Motor neuron (in vitro differentiated cells): ENCODE data around the gene SIX2. TPM values are rescaled to one million over a fixed set of nuclear protein-coding genes. Genes with fewer than 3 reads are reported as not detected.

Source experiments
- ATAC-seq, 8 experiments: fragments of 200-7000 bp; cut with Tn5 transposase; replicated peaks in 6 of 8; 2 replicates each; pipeline ENCODE4 v1.8.0; 2021; ENCODE audit warnings: mild to moderate bottlenecking in 8 of 8, moderate library complexity in 8 of 8
- H3K27ac ChIP-seq, 2 donors: fragments of 250-450 bp; sonication (Bioruptor Pico); 2 replicates each; pipeline ENCODE4 v1.9.0; 2021; ENCODE audit warnings: antibody characterized with exemption in 2 of 2, mild to moderate bottlenecking in 2 of 2, moderate library complexity in 1 of 2
- H3K4me1 ChIP-seq, 2 donors: fragments of 250-450 bp; sonication (Bioruptor Pico); replicated peaks in 1 of 2; 2 replicates each; pipeline ENCODE4 v1.6.1; 2021; ENCODE audit warnings: antibody characterized with exemption in 2 of 2, mild to moderate bottlenecking in 2 of 2, moderate library complexity in 1 of 2
- H3K4me3 ChIP-seq, 5 donors: fragments of 250-450 bp; sonication (Bioruptor Pico); 2 replicates each; pipeline ENCODE4 v1.9.0; 2021; ENCODE audit warnings: antibody characterized with exemption in 5 of 5, mild to moderate bottlenecking in 5 of 5, moderate library complexity in 4 of 5
- WGBS, 10 experiments: fragments of 450-650 bp; shearing (Covaris generic); methylation state at CpG; one replicate each; pipeline ENCODE4 v1.0.0; 2022; 5-methylcytosine and 5-hydroxymethylcytosine counted together
- in situ Hi-C, 9 experiments: fragments of 400-800 bp; cut with MboI; loops; one replicate each; pipeline ENCODE4 v1.15.0; 2021; ENCODE audit warnings: low sequenced_read_pairs in 9 of 9, low pct_unique_long_range_greater_than_20kb in 2 of 9; ENCODE audit not compliant: unreplicated experiment in 9 of 9
- total RNA-seq, 8 experiments: library from RNA; unstranded; fragments of 300-600 nt; gene quantifications; 2 replicates each; pipeline versions ENCODE4 v1.2.3 to v1.2.4, GENCODE V29; 2022

SIX2 gene
- total RNA-seq, 8 experiments from 2014 or later, result 0.05 to 6.7 (median 1.3) TPM; not detected in 2

DNA sequence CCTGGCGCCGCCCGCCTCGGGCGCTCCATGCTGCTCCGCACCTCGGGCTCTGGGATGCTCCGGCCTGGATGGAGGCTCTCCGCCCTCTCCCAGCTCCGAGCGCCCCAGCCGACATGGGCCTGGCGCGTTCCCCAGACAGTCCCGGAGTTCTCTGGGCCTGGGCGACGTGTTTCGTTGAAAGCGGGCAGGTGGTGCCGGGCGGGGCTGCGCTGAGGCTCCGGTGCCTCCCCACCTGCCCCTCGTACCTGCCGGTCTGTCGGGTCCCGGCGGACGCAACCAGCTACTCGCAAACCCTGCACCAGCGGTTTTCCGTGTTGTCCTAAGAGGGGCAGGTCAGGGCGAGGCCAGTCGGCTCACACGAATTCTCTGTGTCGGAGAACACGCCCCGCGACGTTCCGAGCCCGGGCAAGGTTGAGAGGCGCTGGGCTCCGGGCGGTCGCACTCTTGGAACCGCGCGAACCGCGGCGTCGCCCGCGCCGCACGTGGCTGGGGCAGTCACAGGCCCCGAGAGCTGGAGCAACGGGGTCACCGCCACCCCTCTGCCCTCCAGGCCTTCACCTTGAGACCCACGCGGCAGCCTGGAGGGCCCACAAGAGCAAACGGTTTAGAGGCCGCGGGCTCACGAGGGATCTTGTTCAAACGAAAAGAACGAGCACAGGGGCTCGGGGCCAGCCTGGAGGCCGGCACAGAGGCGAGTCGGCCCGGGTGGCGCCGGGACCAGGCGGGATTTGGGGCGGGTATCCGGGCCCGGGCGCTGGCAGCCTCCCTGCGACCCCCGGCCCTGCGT lies 4.2 kb upstream of the SIX2 start:
- ATAC-seq, result no peak
- Histone ChIP-seq H3K4me1 (peaks cover 4 to 17% of the 10 kb centered on the region in 2 donors), H3K4me3 (peak overlapping the region in 2 of 5 donors; percentile 16 to 23), H3K27ac (no peak overlapping the region)
- 0 to 12% (median 3%) methylated on average over 1 to 7 of the region's 83 CpGs; no CpG with 5 or more reads in 7 of the 10 experiments for WGBS, 10 experiments
- in situ Hi-C loops, result no loop called here

GRCh38 chr2:45012733-45013132 lies 3.5 kb upstream of the SIX2 start:
- WGBS, 10 experiments, result 5 to 80% (median 50%) methylated on average over 1 to 8 of the region's 13 CpGs; no CpG with 5 or more reads in 1 of the 10 experiments
- H3K27ac ChIP-seq, result no peak overlapping the region
- no peak overlapping the region for H3K4me3 ChIP-seq
- in situ Hi-C loops, result no loop called here
- H3K4me1 ChIP-seq, result peaks cover 4 to 20% of the 10 kb centered on the region in 2 donors
- no peak for ATAC-seq

GRCh38 chr2:45011621-45012602 lies 2.7 kb upstream of the SIX2 start:
- in situ Hi-C loops, result no loop called here
- Histone ChIP-seq H3K27ac (no peak overlapping the region), H3K4me1 (peaks cover 4 to 20% of the 10 kb centered on the region in 2 donors), H3K4me3 (no peak overlapping the region)
- 17 to 97% (median 46%) methylated on average over 1 to 6 of the region's 10 CpGs; no CpG with 5 or more reads in 2 of the 10 experiments for WGBS, 10 experiments
- ATAC-seq, result no peak

DNA sequence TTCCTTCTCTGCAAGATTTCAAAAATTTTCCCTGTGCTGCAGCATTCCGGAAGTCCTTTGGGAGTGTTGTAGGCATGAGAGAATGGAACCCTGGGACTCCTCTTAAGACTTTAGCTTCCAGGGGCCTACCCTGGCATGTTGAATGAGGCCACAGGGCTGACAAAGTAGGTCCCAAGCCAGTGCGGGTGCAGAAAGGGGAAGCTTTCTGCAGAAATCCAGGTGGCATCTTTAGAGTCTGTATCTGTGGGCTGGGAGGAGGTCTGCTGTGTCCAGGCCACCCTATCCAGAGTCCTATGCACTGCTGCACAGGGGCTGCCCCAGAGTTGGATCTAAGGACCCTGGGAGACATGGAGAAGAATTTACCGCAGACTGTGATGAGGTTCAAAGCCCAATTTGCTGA lies 1.9 kb upstream of the SIX2 start:
- in situ Hi-C loops, result no loop called here
- Histone ChIP-seq H3K4me3 (no peak overlapping the region), H3K27ac (no peak overlapping the region), H3K4me1 (peaks cover 4 to 20% of the 10 kb centered on the region in 2 donors)
- ATAC-seq, result no peak
- WGBS, 10 experiments, result 58 to 100% (median 100%) methylated on average over 1 to 2 of the region's 3 CpGs; no CpG with 5 or more reads in 5 of the 10 experiments

DNA sequence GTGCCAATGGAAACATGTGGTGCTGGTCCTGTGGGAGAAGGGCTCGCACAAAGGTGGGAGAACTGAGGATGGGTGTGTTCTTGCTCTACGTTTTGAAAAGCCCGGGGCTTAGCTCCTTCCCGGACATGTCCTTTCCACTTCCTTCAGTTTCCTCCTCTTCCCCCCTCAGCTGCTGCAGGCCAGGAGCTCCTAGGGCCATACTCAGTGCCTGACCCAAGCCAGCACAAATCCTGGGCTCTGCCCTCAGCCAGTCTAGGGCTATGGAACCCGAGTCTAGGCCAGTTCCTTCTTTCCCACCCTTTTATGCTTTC lies 1.4 kb upstream of the SIX2 start:
- peaks cover 4 to 20% of the 10 kb centered on the region in 2 donors for H3K4me1 ChIP-seq
- WGBS, 10 experiments, result 0 to 41% (median 5%) methylated on average over 1 to 4 of the region's 5 CpGs; no CpG with 5 or more reads in 6 of the 10 experiments
- H3K4me3 ChIP-seq, result no peak overlapping the region
- no peak overlapping the region for H3K27ac ChIP-seq
- in situ Hi-C loops, result no loop called here
- ATAC-seq, result no peak

DNA sequence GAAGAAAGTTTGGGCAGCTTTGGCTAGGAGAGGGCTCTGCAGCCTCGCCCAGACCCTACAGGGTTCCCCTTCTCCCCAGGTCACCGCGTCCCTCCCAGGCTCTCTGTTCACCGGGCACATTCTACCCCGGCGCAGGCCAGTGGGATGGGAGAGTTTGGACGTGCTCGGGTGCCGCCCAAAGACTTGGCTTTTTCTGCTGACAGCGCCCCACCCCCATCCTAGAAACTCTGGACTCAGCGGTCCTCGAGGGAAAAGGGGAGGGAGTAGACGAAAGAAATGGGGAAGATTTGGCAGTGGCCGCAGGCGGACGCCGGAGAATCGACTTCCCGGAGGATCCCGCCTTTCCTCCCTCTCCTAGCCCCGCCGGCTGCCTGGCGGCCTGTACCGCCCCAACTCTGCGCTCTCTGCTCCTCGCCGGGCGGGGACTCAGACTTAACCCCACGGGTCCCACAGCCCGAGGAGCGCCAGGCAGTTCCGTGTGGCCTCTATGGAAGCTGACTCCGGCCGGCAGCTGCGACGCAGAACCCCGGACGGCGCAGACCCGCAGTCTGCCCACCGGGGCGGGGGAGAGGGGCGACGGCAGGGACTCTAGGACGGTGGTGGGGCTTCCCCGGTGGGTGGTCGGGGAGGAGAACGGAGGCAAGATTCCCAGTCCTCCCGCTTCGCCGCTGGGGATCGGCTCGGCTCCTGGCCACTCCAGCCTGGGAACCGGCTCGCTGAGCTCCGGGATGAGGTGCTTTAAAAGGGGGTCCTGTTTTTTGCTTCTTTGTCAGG lies 863 bp upstream of the SIX2 start:
- peaks cover 4 to 21% of the 10 kb centered on the region in 2 donors for H3K4me1 ChIP-seq
- H3K4me3 ChIP-seq, result peak overlapping the region in 3 of 5 donors; percentile 17 to 25 (median 18)
- no peak overlapping the region for H3K27ac ChIP-seq
- ATAC-seq, result peak; percentile 17 to 53 (median 40)
- in situ Hi-C loops, result no loop called here
- WGBS, 10 experiments, result 0% methylated on average over 1 to 4 of the region's 56 CpGs; no CpG with 5 or more reads in 8 of the 10 experiments

- Histone ChIP-seq H3K27ac (no peak overlapping the region), H3K4me1 (peaks cover 6 to 32% of the 10 kb centered on the region in 2 donors), H3K4me3 (peak overlapping the region; percentile 2 to 25 (median 18))
- in situ Hi-C loops, result no loop called here
- 4 to 87% (median 15%) methylated on average over 3 to 26 of the region's 75 CpGs; no CpG with 5 or more reads in 4 of the 10 experiments for WGBS, 10 experiments
- ATAC-seq, result no peak
Measured at GRCh38 chr2:45008296-45009129, 739 bp downstream of the SIX2 start.

DNA sequence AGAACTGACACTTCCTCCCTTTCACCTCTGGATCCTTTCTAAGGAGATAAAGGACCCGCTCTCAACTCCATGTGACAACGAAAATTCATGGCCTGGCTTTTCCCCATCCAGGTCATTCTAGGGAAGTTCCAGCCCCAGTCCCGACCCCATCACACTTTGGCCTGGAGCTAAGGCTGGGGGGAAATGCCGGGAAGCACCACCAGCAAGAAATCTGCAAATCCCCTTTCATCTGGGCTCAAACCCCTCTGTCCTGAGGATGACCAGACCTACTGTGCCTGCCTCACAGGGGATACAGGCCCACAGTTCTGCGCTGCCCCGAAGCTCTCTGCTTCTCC lies 1.3 kb downstream of the SIX2 start:
- Histone ChIP-seq H3K27ac (no peak overlapping the region), H3K4me3 (no peak overlapping the region), H3K4me1 (peaks cover 5 to 26% of the 10 kb centered on the region in 2 donors)
- WGBS, 10 experiments, result 33 to 100% (median 40%) methylated on average over 1 to 6 of the region's 6 CpGs; no CpG with 5 or more reads in 3 of the 10 experiments
- in situ Hi-C loops, result no loop called here
- ATAC-seq, result no peak

- Histone ChIP-seq H3K4me3 (no peak overlapping the region), H3K27ac (no peak overlapping the region), H3K4me1 (peaks cover 5 to 26% of the 10 kb centered on the region in 2 donors)
- 23 to 89% (median 33%) methylated on average over 1 to 4 of the region's 7 CpGs; no CpG with 5 or more reads in 5 of the 10 experiments for WGBS, 10 experiments
- in situ Hi-C loops, result no loop called here
- ATAC-seq, result no peak
Measured at GRCh38 chr2:45006942-45007287, 2.3 kb downstream of the SIX2 start.

GRCh38 chr2:45006041-45006941 lies 3.0 kb downstream of the SIX2 start:
- Histone ChIP-seq H3K4me3 (no peak overlapping the region), H3K4me1 (peaks cover 5 to 26% of the 10 kb centered on the region in 2 donors), H3K27ac (no peak overlapping the region)
- in situ Hi-C loops, result no loop called here
- 14 to 100% (median 46%) methylated on average over 2 to 12 of the region's 37 CpGs; no CpG with 5 or more reads in 2 of the 10 experiments for WGBS, 10 experiments
- ATAC-seq, result no peak

- 5 to 86% (median 34%) methylated on average over 2 to 9 of the region's 25 CpGs; no CpG with 5 or more reads in 2 of the 10 experiments for WGBS, 10 experiments
- no peak overlapping the region for H3K4me3 ChIP-seq
- peaks cover 5 to 26% of the 10 kb centered on the region in 2 donors for H3K4me1 ChIP-seq
- in situ Hi-C loops, result no loop called here
- ATAC-seq, result no peak
- H3K27ac ChIP-seq, result no peak overlapping the region
Measured at GRCh38 chr2:45005261-45006002, 3.8 kb downstream of the SIX2 start.
